HG02588 (cell line): ENCODE measurements around the gene DCAF6.
"Not testable (repeated sequence)": the region's sequence is repeated elsewhere in the genome, so short reads cannot be mapped to it uniquely, and the experiment has no call there.

ENCODE experiments used
- ATAC-seq: cut with Tn5 transposase; IDR thresholded peaks from one replicate; pipeline ENCODE4 v1.9.1; 2021; ENCODE audit warnings: mild to moderate bottlenecking, moderate library complexity; ENCODE audit not compliant: unreplicated experiment

Gene DCAF6

GRCh38 chr1:168009322-168009721 is 72.8 kb downstream of the DCAF6 start:
- ATAC-seq, result no peak

- ATAC-seq, result no peak
Measured at GRCh38 chr1:168019407-168019806, 82.9 kb downstream of the DCAF6 start.

GRCh38 chr1:168031198-168031597 is 94.7 kb downstream of the DCAF6 start:
- ATAC-seq, result no peak

- no peak for ATAC-seq
Measured at GRCh38 chr1:168031627-168032026, 95.1 kb downstream of the DCAF6 start.

- no peak for ATAC-seq
Measured at GRCh38 chr1:168032029-168032428, 95.5 kb downstream of the DCAF6 start.

GRCh38 chr1:168035345-168035744 is 98.9 kb downstream of the DCAF6 start:
- no peak for ATAC-seq

GRCh38 chr1:168042362-168042761 is 105.9 kb downstream of the DCAF6 start:
- ATAC-seq, result no peak

GRCh38 chr1:168045311-168045710 is 108.8 kb downstream of the DCAF6 start:
- no peak for ATAC-seq

- no peak for ATAC-seq
Measured at GRCh38 chr1:168050307-168050706, 113.8 kb downstream of the DCAF6 start.

- ATAC-seq, result no peak
Measured at GRCh38 chr1:168050880-168051279, 114.4 kb downstream of the DCAF6 start.

- ATAC-seq, result no peak
Measured at GRCh38 chr1:168053681-168054080, 117.2 kb downstream of the DCAF6 start.

GRCh38 chr1:168054117-168054516 is 117.6 kb downstream of the DCAF6 start:
- no peak for ATAC-seq

- ATAC-seq, result not testable (repeated sequence)
Measured at GRCh38 chr1:168056152-168056551, 119.7 kb downstream of the DCAF6 start.

GRCh38 chr1:168057355-168057754 is 120.9 kb downstream of the DCAF6 start:
- no peak for ATAC-seq

GRCh38 chr1:168057921-168058320 is 121.4 kb downstream of the DCAF6 start:
- ATAC-seq, result no peak

GRCh38 chr1:168064216-168064615 is 127.7 kb downstream of the DCAF6 start:
- no peak for ATAC-seq

- no peak for ATAC-seq
Measured at GRCh38 chr1:168065506-168065905, 129.0 kb downstream of the DCAF6 start.

- ATAC-seq, result no peak
Measured at GRCh38 chr1:168069384-168069783, 132.9 kb downstream of the DCAF6 start.

GRCh38 chr1:168079761-168080160 is 143.3 kb downstream of the DCAF6 start:
- no peak for ATAC-seq

GRCh38 chr1:168081373-168082007 is 145.0 kb downstream of the DCAF6 start:
- ATAC-seq, result no peak

- peak; percentile 81 for ATAC-seq
Measured at GRCh38 chr1:168082008-168082876, 145.8 kb downstream of the DCAF6 start.
